Thyroid gland (tissue), 4 donors: ENCODE results near the gene ISLR.
"Not testable (repeated sequence)": the region's sequence is repeated elsewhere in the genome, so short reads cannot be mapped to it uniquely, and the experiment has no call there.

Source experiments
- POLR2A ChIP-seq, 2 donors: fragments of 450-650 bp; IDR thresholded peaks; one replicate each; pipeline ENCODE4 v1.6.1; 2017; ENCODE audit warnings: antibody characterized with exemption in 2 of 2, mild to moderate bottlenecking in 2 of 2, moderate library complexity in 1 of 2
- TF ChIP-seq, protein P1 (sequence below), 6 experiments: fragments of 200-600 bp in 3 of 6; fragments of 450-650 bp in 3 of 6; sonication (generic) in 3 of 6; IDR thresholded peaks; one replicate each; pipeline ENCODE4 v1.5.1; 2016 to 2019; ENCODE audit warnings: antibody characterized with exemption in 6 of 6, mild to moderate bottlenecking in 2 of 6, inconsistent platforms in 1 of 6, moderate library complexity in 1 of 6

DNA sequence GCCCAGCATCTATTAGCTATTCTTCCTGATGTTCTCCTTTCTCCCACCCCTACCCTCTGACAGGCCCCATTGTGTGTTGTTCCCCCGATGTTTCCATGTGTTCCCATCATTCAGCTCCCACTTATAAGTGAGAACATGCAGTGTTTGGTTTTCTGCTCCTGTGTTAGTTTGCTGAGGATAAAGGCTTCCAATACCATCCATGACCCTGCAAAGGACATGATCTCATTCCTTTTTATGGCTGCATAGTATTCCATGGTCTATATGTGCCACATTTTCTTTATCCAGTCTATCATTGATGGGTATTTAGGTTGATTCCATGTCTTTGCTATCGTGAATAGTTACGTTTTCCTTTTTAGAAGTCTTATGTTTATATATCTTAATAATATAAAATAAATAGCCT, 13.1 kb upstream of the ISLR start:
- TF ChIP-seq, protein P1, sequence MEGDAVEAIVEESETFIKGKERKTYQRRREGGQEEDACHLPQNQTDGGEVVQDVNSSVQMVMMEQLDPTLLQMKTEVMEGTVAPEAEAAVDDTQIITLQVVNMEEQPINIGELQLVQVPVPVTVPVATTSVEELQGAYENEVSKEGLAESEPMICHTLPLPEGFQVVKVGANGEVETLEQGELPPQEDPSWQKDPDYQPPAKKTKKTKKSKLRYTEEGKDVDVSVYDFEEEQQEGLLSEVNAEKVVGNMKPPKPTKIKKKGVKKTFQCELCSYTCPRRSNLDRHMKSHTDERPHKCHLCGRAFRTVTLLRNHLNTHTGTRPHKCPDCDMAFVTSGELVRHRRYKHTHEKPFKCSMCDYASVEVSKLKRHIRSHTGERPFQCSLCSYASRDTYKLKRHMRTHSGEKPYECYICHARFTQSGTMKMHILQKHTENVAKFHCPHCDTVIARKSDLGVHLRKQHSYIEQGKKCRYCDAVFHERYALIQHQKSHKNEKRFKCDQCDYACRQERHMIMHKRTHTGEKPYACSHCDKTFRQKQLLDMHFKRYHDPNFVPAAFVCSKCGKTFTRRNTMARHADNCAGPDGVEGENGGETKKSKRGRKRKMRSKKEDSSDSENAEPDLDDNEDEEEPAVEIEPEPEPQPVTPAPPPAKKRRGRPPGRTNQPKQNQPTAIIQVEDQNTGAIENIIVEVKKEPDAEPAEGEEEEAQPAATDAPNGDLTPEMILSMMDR (IDR thresholded peaks at IDR 0.05) = not testable (repeated sequence)
- not testable (repeated sequence) for TF ChIP-seq POLR2A (IDR thresholded peaks at IDR 0.05)
